ENCODE data around the gene NXN. TPM values are rescaled to one million over a fixed set of nuclear protein-coding genes. Genes with fewer than 3 reads are reported as not detected.
"Not testable (repeated sequence)": the region's sequence is repeated elsewhere in the genome, so short reads cannot be mapped to it uniquely, and the experiment has no call there.

The NXN gene
- total RNA-seq, 1 donor from 2014 or later = 0.43 TPM

GRCh38 chr17:913207-913606 lies 66.4 kb downstream of the NXN start:
- H3K27me3 Mint-ChIP-seq (ENCODE audit: low read depth) = peaks cover 4% of the 10 kb centered on the region

GRCh38 chr17:909642-910323 lies 69.8 kb downstream of the NXN start:
- intact Hi-C loops (cut with micrococcal nuclease) = no loop called here
- Mint-ChIP-seq H3K4me1 (ENCODE audit: low read depth) (no peaks in the 10 kb centered on the region), H3K27me3 (ENCODE audit: low read depth) (peaks cover 11% of the 10 kb centered on the region)

More at GRCh38 chr17:913207-913606, 66.4 kb downstream of the NXN start:
- no peaks in the 10 kb centered on the region for H3K9me3 Mint-ChIP-seq
- no peak for DNase-seq (ENCODE audit: low spot score)
- no peak overlapping the region for H3K27ac Mint-ChIP-seq
- H3K4me1 Mint-ChIP-seq (ENCODE audit: low read depth) = no peaks in the 10 kb centered on the region
- H3K36me3 Mint-ChIP-seq (ENCODE audit: low read depth) = no peaks in the 10 kb centered on the region
- no peak overlapping the region for H3K4me3 Mint-ChIP-seq (ENCODE audit: low read depth)
- intact Hi-C loops (cut with micrococcal nuclease) = no loop called here

GRCh38 chr17:907725-908124 lies 71.9 kb downstream of the NXN start:
- Mint-ChIP-seq H3K27ac (no peak overlapping the region), H3K27me3 (ENCODE audit: low read depth) (peaks cover 20% of the 10 kb centered on the region), H3K4me3 (ENCODE audit: low read depth) (no peak overlapping the region), H3K36me3 (ENCODE audit: low read depth) (no peaks in the 10 kb centered on the region), H3K9me3 (no peaks in the 10 kb centered on the region), H3K4me1 (ENCODE audit: low read depth) (no peaks in the 10 kb centered on the region)
- no peak for DNase-seq (ENCODE audit: low spot score)
- intact Hi-C loops (cut with micrococcal nuclease) = no loop called here

More at GRCh38 chr17:909642-910323, 69.8 kb downstream of the NXN start:
- Mint-ChIP-seq H3K27ac (no peak overlapping the region), H3K4me3 (ENCODE audit: low read depth) (no peak overlapping the region), H3K9me3 (no peaks in the 10 kb centered on the region), H3K36me3 (ENCODE audit: low read depth) (no peaks in the 10 kb centered on the region)
- DNase-seq (ENCODE audit: low spot score) = no peak

- peaks cover 20% of the 10 kb centered on the region for H3K27me3 Mint-ChIP-seq (ENCODE audit: low read depth)
- H3K4me3 Mint-ChIP-seq (ENCODE audit: low read depth); intact Hi-C loops (cut with micrococcal nuclease); H3K27ac Mint-ChIP-seq; H3K4me1 Mint-ChIP-seq (ENCODE audit: low read depth); H3K36me3 Mint-ChIP-seq (ENCODE audit: low read depth); DNase-seq (ENCODE audit: low spot score); H3K9me3 Mint-ChIP-seq: not testable (repeated sequence)
These were observed 73.9 kb downstream of the NXN start for GRCh38 chr17:905708-906107.

- Mint-ChIP-seq H3K4me1 (ENCODE audit: low read depth) (no peaks in the 10 kb centered on the region), H3K4me3 (ENCODE audit: low read depth) (no peak overlapping the region), H3K27me3 (ENCODE audit: low read depth) (peaks cover 17% of the 10 kb centered on the region), H3K27ac (no peak overlapping the region), H3K36me3 (ENCODE audit: low read depth) (no peaks in the 10 kb centered on the region), H3K9me3 (no peaks in the 10 kb centered on the region)
- intact Hi-C loops (cut with micrococcal nuclease) = no loop called here
- DNase-seq (ENCODE audit: low spot score) = no peak
These were observed 75.7 kb downstream of the NXN start for GRCh38 chr17:903691-904481.

GRCh38 chr17:902463-902862 lies 77.1 kb downstream of the NXN start:
- Mint-ChIP-seq H3K4me3 (ENCODE audit: low read depth) (no peak overlapping the region), H3K36me3 (ENCODE audit: low read depth) (no peaks in the 10 kb centered on the region), H3K9me3 (no peaks in the 10 kb centered on the region), H3K27ac (no peak overlapping the region), H3K4me1 (ENCODE audit: low read depth) (no peaks in the 10 kb centered on the region), H3K27me3 (ENCODE audit: low read depth) (peaks cover 20% of the 10 kb centered on the region)
- DNase-seq (ENCODE audit: low spot score) = no peak
- intact Hi-C loops (cut with micrococcal nuclease) = no loop called here

- Mint-ChIP-seq H3K9me3 (no peaks in the 10 kb centered on the region), H3K36me3 (ENCODE audit: low read depth) (no peaks in the 10 kb centered on the region), H3K27me3 (ENCODE audit: low read depth) (peaks cover 25% of the 10 kb centered on the region)
These were observed 77.6 kb downstream of the NXN start for GRCh38 chr17:901964-902363.

GRCh38 chr17:901191-901950 lies 78.2 kb downstream of the NXN start:
- Mint-ChIP-seq H3K36me3 (ENCODE audit: low read depth) (no peaks in the 10 kb centered on the region), H3K9me3 (no peaks in the 10 kb centered on the region), H3K4me1 (ENCODE audit: low read depth) (no peaks in the 10 kb centered on the region), H3K4me3 (ENCODE audit: low read depth) (no peak overlapping the region), H3K27ac (no peak overlapping the region), H3K27me3 (ENCODE audit: low read depth) (peaks cover 29% of the 10 kb centered on the region)
- intact Hi-C loops (cut with micrococcal nuclease) = no loop called here
- no peak for DNase-seq (ENCODE audit: low spot score)

More at GRCh38 chr17:901964-902363, 77.6 kb downstream of the NXN start:
- DNase-seq (ENCODE audit: low spot score) = no peak
- Mint-ChIP-seq H3K4me1 (ENCODE audit: low read depth) (no peaks in the 10 kb centered on the region), H3K27ac (no peak overlapping the region), H3K4me3 (ENCODE audit: low read depth) (no peak overlapping the region)
- intact Hi-C loops (cut with micrococcal nuclease) = no loop called here

GRCh38 chr17:900336-900934 lies 79.1 kb downstream of the NXN start:
- Mint-ChIP-seq H3K27me3 (ENCODE audit: low read depth) (peaks cover 32% of the 10 kb centered on the region), H3K27ac (no peak overlapping the region), H3K4me1 (ENCODE audit: low read depth) (no peaks in the 10 kb centered on the region), H3K4me3 (ENCODE audit: low read depth) (no peak overlapping the region), H3K9me3 (no peaks in the 10 kb centered on the region), H3K36me3 (ENCODE audit: low read depth) (no peaks in the 10 kb centered on the region)
- intact Hi-C loops (cut with micrococcal nuclease) = no loop called here
- DNase-seq (ENCODE audit: low spot score) = no peak

- Mint-ChIP-seq H3K9me3 (no peaks in the 10 kb centered on the region), H3K27ac (no peak overlapping the region), H3K4me3 (ENCODE audit: low read depth) (no peak overlapping the region), H3K4me1 (ENCODE audit: low read depth) (no peaks in the 10 kb centered on the region), H3K36me3 (ENCODE audit: low read depth) (no peaks in the 10 kb centered on the region), H3K27me3 (ENCODE audit: low read depth) (peaks cover 19% of the 10 kb centered on the region)
- no peak for DNase-seq (ENCODE audit: low spot score)
- intact Hi-C loops (cut with micrococcal nuclease) = no loop called here
These were observed 81.5 kb downstream of the NXN start for GRCh38 chr17:897970-898619.

- Mint-ChIP-seq H3K4me3 (ENCODE audit: low read depth) (no peak overlapping the region), H3K9me3 (no peaks in the 10 kb centered on the region), H3K4me1 (ENCODE audit: low read depth) (no peaks in the 10 kb centered on the region), H3K27ac (no peak overlapping the region), H3K36me3 (ENCODE audit: low read depth) (no peaks in the 10 kb centered on the region), H3K27me3 (ENCODE audit: low read depth) (peaks cover 19% of the 10 kb centered on the region)
- DNase-seq (ENCODE audit: low spot score) = no peak
- intact Hi-C loops (cut with micrococcal nuclease) = no loop called here
These were observed 82.5 kb downstream of the NXN start for GRCh38 chr17:896953-897661.

GRCh38 chr17:896454-896853 lies 83.1 kb downstream of the NXN start:
- DNase-seq (ENCODE audit: low spot score) = no peak
- no peak overlapping the region for H3K4me3 Mint-ChIP-seq (ENCODE audit: low read depth)
- intact Hi-C loops (cut with micrococcal nuclease) = no loop called here
- peaks cover 19% of the 10 kb centered on the region for H3K27me3 Mint-ChIP-seq (ENCODE audit: low read depth)
- H3K36me3 Mint-ChIP-seq (ENCODE audit: low read depth) = no peaks in the 10 kb centered on the region
- no peaks in the 10 kb centered on the region for H3K9me3 Mint-ChIP-seq
- no peaks in the 10 kb centered on the region for H3K4me1 Mint-ChIP-seq (ENCODE audit: low read depth)
- no peak overlapping the region for H3K27ac Mint-ChIP-seq

Data from activated T-helper 2 cell treated with anti-CD3 and anti-CD28 coated beads, Interferon-gamma antibody, Interleukin-2, Interleukin-4, amounts not matched to agents 10 μg/mL and 5 μg/mL and 100 μg/mL, durations not matched to agents 14 hours and 24 hours and 36 hours (primary cell).